Fibroblast of the aortic adventitia (primary cell): Measurements from ENCODE around the gene IL13RA1. TPM values are rescaled to one million over a fixed set of nuclear protein-coding genes. Genes with fewer than 3 reads are reported as not detected.

Experiments
- DNase-seq: peaks from one replicate; pipeline ENCODE4 v3.0.0-alpha.2; 2010; ENCODE audit warnings: low read depth
- H3K4me3 ChIP-seq: 2 replicates; pipeline ENCODE4 v1.5.1; 2011; ENCODE audit warnings: low read depth, mild to moderate bottlenecking, control low read depth, low read length, moderate library complexity
- total RNA-seq: library from RNA; depleted of rRNA; stranded (reverse); fragments of >200 nt; gene quantifications from 2 replicates; pipeline ENCODE4 v1.2.3, GENCODE V29; 2012; ENCODE audit warnings: low replicate concordance
- TF ChIP-seq, protein P1 (sequence below): IDR thresholded peaks from 2 replicates; pipeline ENCODE4 v1.5.1; 2011; ENCODE audit warnings: mild to moderate bottlenecking, low read length, control low read depth, inconsistent platforms; ENCODE audit not compliant: insufficient read depth

Gene IL13RA1
- total RNA-seq, 1 donor: 52.7 TPM

DNA sequence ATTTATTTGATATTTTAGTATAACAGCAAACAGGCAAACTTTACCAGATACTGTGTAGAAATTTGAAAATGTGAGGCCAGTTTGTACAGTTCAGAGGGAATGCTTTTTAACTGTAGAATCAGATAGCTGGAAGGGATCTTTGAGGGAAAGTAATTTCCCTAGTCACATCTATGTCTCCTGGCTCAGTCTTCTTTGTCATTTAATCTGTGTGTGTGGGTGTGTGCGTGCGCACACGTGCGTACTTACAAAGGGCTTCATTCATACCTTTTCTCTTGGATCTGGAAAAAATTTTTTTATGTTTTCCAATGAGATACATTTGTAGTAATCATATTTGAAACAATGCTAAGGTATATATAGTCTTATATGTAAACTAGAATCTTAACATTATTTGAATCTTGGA lies 44.6 kb downstream of the IL13RA1 start:
- no peak for DNase-seq
- TF ChIP-seq, protein P1, sequence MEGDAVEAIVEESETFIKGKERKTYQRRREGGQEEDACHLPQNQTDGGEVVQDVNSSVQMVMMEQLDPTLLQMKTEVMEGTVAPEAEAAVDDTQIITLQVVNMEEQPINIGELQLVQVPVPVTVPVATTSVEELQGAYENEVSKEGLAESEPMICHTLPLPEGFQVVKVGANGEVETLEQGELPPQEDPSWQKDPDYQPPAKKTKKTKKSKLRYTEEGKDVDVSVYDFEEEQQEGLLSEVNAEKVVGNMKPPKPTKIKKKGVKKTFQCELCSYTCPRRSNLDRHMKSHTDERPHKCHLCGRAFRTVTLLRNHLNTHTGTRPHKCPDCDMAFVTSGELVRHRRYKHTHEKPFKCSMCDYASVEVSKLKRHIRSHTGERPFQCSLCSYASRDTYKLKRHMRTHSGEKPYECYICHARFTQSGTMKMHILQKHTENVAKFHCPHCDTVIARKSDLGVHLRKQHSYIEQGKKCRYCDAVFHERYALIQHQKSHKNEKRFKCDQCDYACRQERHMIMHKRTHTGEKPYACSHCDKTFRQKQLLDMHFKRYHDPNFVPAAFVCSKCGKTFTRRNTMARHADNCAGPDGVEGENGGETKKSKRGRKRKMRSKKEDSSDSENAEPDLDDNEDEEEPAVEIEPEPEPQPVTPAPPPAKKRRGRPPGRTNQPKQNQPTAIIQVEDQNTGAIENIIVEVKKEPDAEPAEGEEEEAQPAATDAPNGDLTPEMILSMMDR: no peak
- no peak overlapping the region for H3K4me3 ChIP-seq

DNA sequence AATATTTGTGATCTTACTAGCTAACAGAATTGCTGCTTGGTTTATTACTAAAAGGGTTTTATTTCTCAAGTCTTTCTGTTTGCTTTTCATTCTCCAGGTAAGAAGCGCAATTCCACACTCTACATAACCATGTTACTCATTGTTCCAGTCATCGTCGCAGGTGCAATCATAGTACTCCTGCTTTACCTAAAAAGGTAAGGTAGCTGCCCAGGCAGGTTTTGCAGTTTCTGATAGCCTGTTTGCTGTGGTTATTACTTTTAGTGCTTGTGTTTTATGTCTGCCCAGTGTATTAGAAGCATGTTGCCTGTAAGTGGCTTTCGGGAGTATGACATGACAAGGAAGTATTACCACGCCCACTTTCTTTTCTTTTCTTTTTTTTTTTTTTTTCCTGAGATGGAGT lies 46.4 kb downstream of the IL13RA1 start:
- TF ChIP-seq, protein P1: no peak
- H3K4me3 ChIP-seq: no peak overlapping the region
- no peak for DNase-seq

DNA sequence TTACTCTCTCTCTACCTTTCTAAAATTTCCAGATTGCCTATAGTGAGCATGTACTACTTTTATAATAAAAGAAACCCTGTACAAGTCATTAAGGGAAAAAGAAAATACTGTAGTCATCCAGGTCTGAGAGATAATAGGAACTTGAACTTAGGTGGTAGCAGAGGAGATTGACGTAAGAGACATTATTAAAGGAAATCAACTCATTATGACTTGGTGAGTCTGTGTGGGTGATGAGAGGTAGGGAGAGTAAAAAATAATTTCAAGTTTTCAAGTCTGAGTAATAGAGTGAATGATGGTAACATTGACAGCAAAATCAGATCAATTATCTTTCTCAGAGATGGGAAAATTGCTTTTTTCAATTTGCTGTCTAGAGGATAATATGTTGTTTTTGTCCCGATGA lies 52.2 kb downstream of the IL13RA1 start:
- no peak overlapping the region for H3K4me3 ChIP-seq
- TF ChIP-seq, protein P1: no peak
- no peak for DNase-seq

DNA sequence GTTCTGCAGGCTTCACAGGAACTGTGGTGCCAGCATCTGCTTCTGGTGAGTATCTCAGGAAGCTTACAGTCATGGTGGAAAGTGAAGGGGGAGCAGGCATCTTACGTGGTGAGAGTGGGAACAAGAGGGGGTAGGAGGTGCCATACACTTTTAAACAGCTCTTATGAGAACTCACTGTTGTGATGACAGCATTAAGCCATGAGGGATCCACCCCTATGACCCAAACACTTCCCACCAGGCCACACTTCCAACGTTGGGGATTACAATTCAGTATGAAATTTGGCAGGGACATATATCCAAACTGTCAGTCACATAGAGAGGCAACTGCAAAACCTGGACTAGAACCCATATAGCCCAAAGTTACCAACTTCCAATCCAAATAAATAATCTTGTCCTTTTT lies 53.1 kb downstream of the IL13RA1 start:
- TF ChIP-seq, protein P1: no peak
- no peak overlapping the region for H3K4me3 ChIP-seq
- peak; percentile 22 for DNase-seq

DNA sequence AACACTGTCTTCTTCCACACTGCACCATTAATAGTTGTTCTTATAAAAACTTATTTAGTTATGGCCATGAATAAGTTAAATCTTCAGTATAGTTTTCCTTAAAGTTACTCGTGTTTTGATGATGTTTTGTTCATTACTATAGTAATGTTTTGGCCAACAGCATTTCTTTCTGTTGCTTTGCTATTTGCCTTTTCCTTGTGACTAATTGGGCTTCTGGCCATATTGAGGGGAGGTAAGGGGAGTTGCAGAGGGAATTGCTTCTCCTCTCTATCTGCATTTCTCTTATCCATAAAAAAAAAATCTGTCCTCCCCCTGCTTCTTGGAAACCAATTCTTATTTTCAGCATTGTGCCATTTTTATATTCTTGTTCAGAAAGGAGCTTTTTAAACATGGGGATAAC lies 53.5 kb downstream of the IL13RA1 start:
- TF ChIP-seq, protein P1: no peak
- no peak overlapping the region for H3K4me3 ChIP-seq
- peak; percentile 56 for DNase-seq

DNA sequence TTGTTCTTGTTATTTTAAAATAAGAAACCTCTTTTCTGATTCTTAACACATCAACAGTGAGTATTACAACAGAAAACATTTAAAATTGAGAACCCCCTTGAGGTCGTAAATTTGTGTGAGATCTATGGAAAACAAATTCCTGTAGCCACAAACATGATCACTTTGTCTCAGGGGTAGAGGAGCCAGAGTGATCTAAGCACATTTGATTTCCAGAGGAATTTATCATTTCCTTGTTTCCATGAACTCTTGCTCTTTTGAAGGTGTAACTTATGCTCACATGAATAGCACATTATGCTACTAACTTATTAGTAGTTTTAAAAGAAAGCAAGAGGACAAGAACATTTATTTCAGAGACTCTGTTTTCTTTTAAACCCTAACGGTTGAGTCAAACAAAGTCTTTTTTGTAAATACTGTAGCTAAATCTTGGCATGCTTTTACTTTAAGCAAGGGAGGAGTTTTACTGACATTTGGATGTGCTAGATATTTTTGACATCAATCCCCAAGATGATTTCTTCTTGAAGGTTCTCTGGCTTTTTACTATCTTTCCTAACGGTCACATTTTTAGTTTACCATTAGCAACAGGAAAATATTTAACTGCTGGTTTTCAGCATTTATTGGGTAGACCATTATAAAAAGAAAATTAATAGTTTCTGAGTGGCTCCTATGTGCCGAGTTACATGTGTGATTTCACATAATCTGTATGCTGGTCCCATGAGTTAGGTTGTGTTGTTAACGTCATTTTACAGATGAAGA lies 68.3 kb downstream of the IL13RA1 start:
- DNase-seq: peak; percentile 7
- TF ChIP-seq, protein P1: no peak
- no peak overlapping the region for H3K4me3 ChIP-seq

DNA sequence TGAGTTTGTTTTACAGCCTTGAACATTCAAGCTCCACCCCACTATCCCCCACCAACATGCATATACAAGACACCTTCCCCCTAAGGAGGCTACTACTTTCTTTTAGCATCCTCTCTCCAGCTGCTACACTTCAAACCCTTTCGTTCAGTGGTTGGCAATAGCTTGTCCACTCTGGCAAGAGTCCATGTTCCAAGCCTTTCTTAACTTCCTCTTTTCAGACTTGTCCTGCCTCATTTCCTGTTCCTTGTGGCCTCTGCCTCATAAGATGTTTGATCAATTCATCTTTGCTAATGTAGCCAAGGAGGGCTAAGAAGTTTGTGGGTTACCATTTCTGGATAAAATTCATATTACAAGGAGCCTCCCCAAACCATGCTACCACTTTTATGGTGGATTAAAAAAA lies 75.5 kb downstream of the IL13RA1 start:
- DNase-seq: peak; percentile 63

More for the DNA sequence above, 75.5 kb downstream of the IL13RA1 start:
- H3K4me3 ChIP-seq: no peak overlapping the region
- TF ChIP-seq, protein P1: no peak
